K562 treated with DMSO at 1 percent for 4 hours (cell line): Measurements from ENCODE around the gene SNRPD2. TPM values are rescaled to one million over a fixed set of nuclear protein-coding genes. Genes with fewer than 3 reads are reported as not detected.

ENCODE experiments used
- total RNA-seq: library from RNA; unstranded; fragments of 300-600 nt; gene quantifications from 2 replicates; pipeline ENCODE4 v1.2.3, GENCODE V29; 2022; ENCODE audit not compliant: insufficient read depth

Gene SNRPD2
- 823 and 893 TPM in 2 replicates for total RNA-seq

GRCh38 chr19:45691516-45692186, at the start of gene SNRPD2:
Gene SNRPD2, minus strand, starts transcription at chr19:45691953. Its CDS starts 65 bp downstream, at chr19:45691888.

DNA sequence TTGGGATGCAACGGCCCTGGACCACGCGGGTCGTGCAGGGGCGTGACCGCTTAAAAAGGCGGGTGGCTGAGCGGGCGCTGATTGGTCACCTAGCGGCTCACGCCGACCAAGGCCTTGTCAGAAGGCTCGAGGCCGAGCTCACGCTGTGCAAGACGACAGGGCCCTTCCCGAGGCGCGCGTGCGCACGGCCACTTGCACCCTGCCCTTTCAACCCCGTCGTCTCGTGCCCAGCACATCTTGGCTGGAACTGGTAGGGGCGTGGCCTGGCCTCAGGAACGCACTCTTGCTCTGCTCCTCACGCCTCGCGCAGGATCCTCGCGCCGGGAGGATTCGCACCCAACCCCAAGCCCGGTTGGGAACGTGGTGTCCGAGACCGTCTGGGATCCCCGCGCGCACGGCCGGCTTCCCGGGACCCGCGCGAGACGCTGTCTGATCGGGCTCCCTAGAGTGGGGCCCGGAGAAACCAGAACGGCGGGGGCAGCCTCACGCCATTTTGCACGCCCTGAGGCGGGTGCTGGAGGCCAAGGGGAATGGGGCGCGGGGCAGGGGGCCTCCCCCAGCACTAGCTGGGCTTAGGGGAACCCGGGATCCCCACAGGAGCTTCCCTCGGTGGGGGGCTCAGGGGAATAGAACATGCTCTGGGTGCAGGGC, 41.5 kb upstream of the SNRPD2 start, which contains the start of gene MEIOSIN:
TSS of gene MEIOSIN (plus strand) at position 280 of the 651 bp plus-strand sequence. CDS start 1,938 bp downstream, outside the sequence.

DNA sequence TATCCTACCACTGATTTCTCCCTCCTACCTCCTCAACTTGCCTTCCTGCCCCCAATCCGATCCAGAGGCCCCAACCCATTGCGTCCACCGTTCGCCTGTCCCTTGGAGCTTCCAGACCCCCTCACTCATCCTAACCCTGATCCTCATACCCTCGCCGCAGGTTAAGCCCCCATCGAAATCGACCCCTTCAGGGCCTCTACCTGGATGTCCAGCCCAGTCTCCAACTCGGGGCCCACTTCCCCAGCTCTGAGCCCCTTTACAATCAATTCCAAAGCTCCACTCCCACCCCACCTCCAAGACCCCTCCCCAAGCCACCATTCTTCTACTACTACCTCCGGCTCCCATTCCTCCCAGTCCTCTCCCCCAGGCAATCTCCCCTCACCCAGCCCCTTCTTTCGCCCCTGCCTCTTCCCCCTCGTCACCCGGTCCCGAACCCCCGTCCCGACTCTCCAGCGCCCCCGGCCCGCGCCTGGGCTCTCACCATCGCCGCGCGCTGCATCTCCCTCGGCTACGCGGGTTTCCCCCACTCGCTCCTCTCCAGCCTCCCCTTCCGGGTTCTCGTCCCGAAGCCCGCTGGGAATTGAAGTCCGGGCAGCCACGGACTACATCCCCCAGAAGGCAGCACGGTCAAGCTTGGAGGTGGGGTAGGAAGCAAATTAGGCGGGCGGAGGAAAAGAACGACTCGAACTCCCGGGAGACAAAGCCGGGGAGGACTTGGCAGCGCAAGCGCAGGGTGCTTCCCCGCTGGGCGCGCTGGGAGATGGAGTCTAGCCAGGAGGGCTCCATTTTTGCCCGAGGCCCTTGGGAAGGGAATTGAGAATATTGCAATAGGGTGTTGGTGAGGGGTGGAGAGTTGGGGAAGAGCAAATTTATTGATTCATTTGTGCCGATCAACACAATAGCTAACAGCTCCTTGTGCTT, 38.9 kb upstream of the SNRPD2 start, which contains the start of gene FBXO46:
TSS of gene FBXO46 (minus strand) at position 529 of the 921 bp plus-strand sequence. CDS start 17,401 bp downstream, outside the sequence.

DNA sequence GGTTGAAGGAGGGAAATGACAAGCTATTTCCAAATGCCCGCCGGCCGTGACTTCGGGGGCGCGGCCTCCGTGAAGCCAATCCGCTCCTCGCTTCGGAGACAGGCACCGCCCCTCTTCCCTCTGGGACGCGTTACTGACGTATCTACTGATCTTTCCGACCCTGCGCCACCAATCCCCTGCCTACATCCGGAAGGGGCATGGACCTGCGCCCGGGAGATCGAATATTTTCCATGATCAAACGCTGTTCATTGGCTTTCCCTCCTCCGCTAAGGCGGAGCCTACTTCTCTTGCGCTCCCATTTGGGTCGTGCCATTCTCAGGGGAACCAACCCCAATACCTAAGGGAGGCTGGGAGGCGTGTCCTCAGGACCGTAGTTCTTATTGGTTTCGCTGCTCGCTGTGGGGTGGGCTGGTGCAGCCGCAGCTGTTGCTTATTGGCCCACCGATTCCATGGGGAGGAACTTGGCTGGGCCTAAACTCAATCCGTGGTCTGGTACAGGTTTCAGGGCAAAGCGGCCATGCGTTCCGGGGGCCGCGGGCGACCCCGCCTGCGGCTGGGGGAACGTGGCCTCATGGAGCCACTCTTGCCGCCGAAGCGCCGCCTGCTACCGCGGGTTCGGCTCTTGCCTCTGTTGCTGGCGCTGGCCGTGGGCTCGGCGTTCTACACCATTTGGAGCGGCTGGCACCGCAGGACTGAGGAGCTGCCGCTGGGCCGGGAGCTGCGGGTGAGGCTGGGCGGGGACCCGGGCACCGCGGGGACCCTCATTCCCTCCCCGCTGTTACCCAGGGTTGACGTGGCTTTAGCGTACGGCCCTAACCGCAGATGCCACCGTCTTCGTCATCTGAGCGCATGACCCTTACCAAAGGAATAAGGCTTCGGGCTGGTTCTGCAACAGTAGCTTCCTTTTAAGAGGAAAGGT, 693 bp upstream of the SNRPD2 start, which contains the start of gene QPCTL:
TSS of gene QPCTL (plus strand) at position 480 of the 919 bp plus-strand sequence. CDS start at position 518, 38 bp downstream.

DNA sequence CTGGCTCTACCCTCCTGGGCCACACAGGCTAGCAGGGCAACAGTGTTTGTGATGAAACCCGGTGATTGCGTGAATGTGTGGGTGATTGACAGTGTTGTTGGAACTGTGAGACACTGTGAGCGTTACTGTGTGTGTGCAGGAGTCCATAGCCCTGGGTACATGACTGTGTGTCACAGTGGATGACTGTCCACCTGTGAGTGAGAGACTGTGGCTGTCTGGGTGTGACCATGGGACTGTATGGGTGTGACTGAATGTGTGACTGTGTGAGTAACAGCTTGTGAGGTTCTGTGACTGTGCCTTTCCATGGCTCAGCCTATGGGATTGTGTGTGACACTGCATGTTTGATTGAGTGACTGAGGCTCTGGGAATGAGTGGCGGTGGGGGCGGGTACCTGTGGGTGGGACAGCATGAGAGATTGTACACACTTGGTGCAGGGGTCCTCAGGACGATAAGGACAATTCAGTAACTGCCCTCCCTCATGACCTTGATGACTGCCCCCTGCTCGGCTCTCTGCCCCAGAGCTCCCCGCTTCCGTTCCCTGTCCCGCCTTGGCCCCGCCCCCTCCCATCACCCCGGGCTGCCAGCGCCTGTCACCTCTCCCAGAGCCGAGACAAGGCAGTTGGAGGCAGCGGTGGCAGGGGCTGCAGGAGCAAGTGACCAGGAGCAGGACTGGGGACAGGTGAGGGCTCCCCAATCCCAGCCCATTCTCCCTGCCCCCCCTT, 24.0 kb downstream of the SNRPD2 start, which contains the start of gene GIPR:
TSS of gene GIPR (plus strand) at position 602 of the 722 bp plus-strand sequence. CDS start 1,300 bp downstream, outside the sequence.

DNA sequence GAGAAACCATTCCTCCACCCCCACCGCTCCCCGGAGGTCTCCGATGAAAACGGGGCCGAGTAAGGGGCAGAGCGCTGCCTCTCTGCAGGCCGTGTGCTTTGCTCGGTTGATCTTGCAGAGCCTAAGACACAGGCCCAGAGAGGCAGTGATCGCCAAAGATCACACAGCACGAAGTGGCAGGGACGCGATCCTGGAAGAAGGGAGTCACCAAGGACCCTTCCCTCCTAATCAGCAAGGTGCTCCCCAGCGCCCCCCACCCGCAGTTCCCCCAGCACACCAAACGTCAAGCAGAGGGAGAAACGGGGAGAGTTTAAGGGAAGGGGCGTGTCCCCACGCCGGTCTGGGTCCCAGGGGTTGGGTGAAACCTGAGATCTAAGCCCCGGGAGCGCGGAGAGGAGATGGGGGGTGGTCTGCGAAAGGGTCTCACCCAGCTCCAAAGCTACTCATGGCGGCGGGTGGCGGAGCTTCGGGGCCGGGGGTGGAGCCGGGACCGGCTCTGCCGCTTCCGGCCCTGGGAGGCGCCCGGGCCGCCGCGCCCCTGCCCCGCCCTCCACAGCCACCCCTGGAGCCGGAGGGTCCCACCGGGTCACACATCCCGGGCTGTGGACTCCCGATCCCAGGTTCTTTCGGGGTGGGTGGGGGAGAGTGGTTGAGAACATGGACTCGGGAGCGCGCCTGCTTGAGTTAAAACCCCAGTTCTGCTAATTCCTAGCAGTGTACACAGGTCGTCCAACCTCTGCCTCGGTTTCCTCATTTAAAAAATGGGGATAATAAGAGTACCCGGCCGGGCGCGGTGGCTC, 52.6 kb downstream of the SNRPD2 start, which contains the start of gene EML2:
TSS of gene EML2 (minus strand) at position 468 of the 800 bp plus-strand sequence. CDS start at position 447, 21 bp downstream.

Other genes starting within 250 kb of the SNRPD2 start
- gene FOSB, start 224.0 kb downstream of the SNRPD2 start, total RNA-seq: 1.0 and 2.9 TPM in 2 replicates
- gene RTN2, start 194.9 kb downstream of the SNRPD2 start, total RNA-seq: 56.5 and 60.3 TPM in 2 replicates
- gene PPM1N, start 193.5 kb downstream of the SNRPD2 start, total RNA-seq: 12.6 and 14.2 TPM in 2 replicates
- 91.0 and 99.4 TPM in 2 replicates for gene VASP, start 184.5 kb downstream of the SNRPD2 start, total RNA-seq
- gene OPA3, start 107.2 kb downstream of the SNRPD2 start, total RNA-seq: 5.3 and 15.5 TPM in 2 replicates
- not detected in 2 replicates for gene GPR4, start 89.7 kb downstream of the SNRPD2 start, total RNA-seq
- gene EML2, start 52.6 kb downstream of the SNRPD2 start, total RNA-seq: 48.9 and 83.8 TPM in 2 replicates
- gene GIPR, start 23.7 kb downstream of the SNRPD2 start, total RNA-seq: 11.7 and 15.8 TPM in 2 replicates
- 22.5 and 31.7 TPM in 2 replicates for gene QPCTL, start 713 bp upstream of the SNRPD2 start, total RNA-seq
- gene FBXO46, start 38.9 kb upstream of the SNRPD2 start, total RNA-seq: 16.7 TPM in 2 replicates
- 0.28 and 0.44 TPM in 2 replicates for gene MEIOSIN, start 41.5 kb upstream of the SNRPD2 start, total RNA-seq
- gene SIX5, start 77.3 kb upstream of the SNRPD2 start, total RNA-seq: 18.3 and 23.1 TPM in 2 replicates
- gene DMPK, start 90.5 kb upstream of the SNRPD2 start, total RNA-seq: 40.1 and 61.8 TPM in 2 replicates
- gene DMWD, start 100.9 kb upstream of the SNRPD2 start, total RNA-seq: 32.7 and 43.6 TPM in 2 replicates
- gene RSPH6A, start 123.4 kb upstream of the SNRPD2 start, total RNA-seq: 0.44 and 1.2 TPM in 2 replicates
- 85.7 and 90.4 TPM in 2 replicates for gene SYMPK, start 171.2 kb upstream of the SNRPD2 start, total RNA-seq
- 3.1 and 4.3 TPM in 2 replicates for gene FOXA3, start 172.4 kb upstream of the SNRPD2 start, total RNA-seq
- 40.4 and 41.9 TPM in 2 replicates for gene IRF2BP1, start 194.2 kb upstream of the SNRPD2 start, total RNA-seq
- 7.3 and 9.6 TPM in 2 replicates for gene MYPOP, start 210.7 kb upstream of the SNRPD2 start, total RNA-seq
- not detected in 2 replicates for gene NANOS2, start 222.8 kb upstream of the SNRPD2 start, total RNA-seq